Spleen (tissue), 13 donors: ENCODE results near the gene RGN. TPM values are rescaled to one million over a fixed set of nuclear protein-coding genes. Genes with fewer than 3 reads are reported as not detected.

Experiments
- DNase-seq: peaks from one replicate; pipeline ENCODE4 v3.0.0-alpha.2; 2020
- H3K27ac ChIP-seq, 8 donors: fragments of 200-600 bp; sonication (generic) in 7 of 8; 1 replicate in 4 of 8; 2 replicates in 4 of 8; pipeline versions ENCODE4 v1.5.0 to v1.8.0; 2016 to 2021; ENCODE audit warnings: inconsistent platforms in 4 of 8, mild to moderate bottlenecking in 4 of 8, moderate library complexity in 1 of 8
- H3K27me3 ChIP-seq, 7 donors: fragments of 200-600 bp; sonication (generic) in 6 of 7; replicated peaks in 1 of 7; 1 replicate in 4 of 7; 2 replicates in 3 of 7; pipeline versions ENCODE4 v1.5.0 to v1.8.0; 2016 to 2021; ENCODE audit warnings: inconsistent platforms in 3 of 7, mild to moderate bottlenecking in 1 of 7
- H3K36me3 ChIP-seq, 6 donors: fragments of 200-600 bp; sonication (generic) in 5 of 6; 1 replicate in 4 of 6; 2 replicates in 2 of 6; pipeline versions ENCODE4 v1.5.0 to v1.8.0; 2016 to 2021; ENCODE audit warnings: inconsistent platforms in 2 of 6
- H3K4me1 ChIP-seq, 6 donors: fragments of 200-600 bp; sonication (generic) in 5 of 6; 1 replicate in 3 of 6; 2 replicates in 3 of 6; pipeline versions ENCODE4 v1.5.0 to v1.8.0; 2016 to 2021; ENCODE audit warnings: inconsistent platforms in 3 of 6
- H3K4me3 ChIP-seq, 8 donors: fragments of 200-600 bp; sonication (generic) in 7 of 8; 1 replicate in 4 of 8; 2 replicates in 4 of 8; pipeline versions ENCODE4 v1.5.0 to v1.8.0; 2016 to 2021; ENCODE audit warnings: inconsistent platforms in 4 of 8, mild to moderate bottlenecking in 4 of 8, moderate library complexity in 2 of 8
- H3K9me3 ChIP-seq, 8 donors: fragments of 200-600 bp; sonication (generic) in 7 of 8; 1 replicate in 4 of 8; 2 replicates in 4 of 8; pipeline versions ENCODE4 v1.5.0 to v1.8.0; 2016 to 2021; ENCODE audit warnings: inconsistent platforms in 4 of 8
- POLR2A ChIP-seq, 3 donors: fragments of 450-650 bp; IDR thresholded peaks; one replicate each; pipeline ENCODE4 v1.5.1; 2017; ENCODE audit warnings: antibody characterized with exemption in 3 of 3, mild to moderate bottlenecking in 1 of 3
- POLR2AphosphoS5 ChIP-seq, 3 donors: sonication (generic); formaldehyde crosslinking; IDR thresholded peaks; one replicate each; pipeline ENCODE4 v1.5.1; 2017; ENCODE audit warnings: antibody characterized with exemption in 3 of 3
- WGBS, 5 donors: extraction: QIAGEN DNeasy Blood & Tissue Kit in 3 of 5; methylation state at CpG; one replicate each; pipeline versions ENCODE4 v1.1.5 to v1.1.7; 2013 to 2018; 5-methylcytosine and 5-hydroxymethylcytosine counted together
- intact Hi-C: fragments of 100-400 bp; cut with DNase I; formaldehyde crosslinking; loops from one replicate; pipeline ENCODE4 v1.15.0; 2023; ENCODE audit warnings: low total_unique reads
- long read RNA-seq, 2 donors: transcript quantifications; one replicate each; lab custom pipeline, GENCODE V29; 2026
- polyA plus RNA-seq, 3 donors: library from polyadenylated mRNA; stranded (reverse); fragments of 200-250 nt; gene quantifications; one replicate each; pipeline ENCODE4 v1.2.1, GENCODE V29; 2013
- total RNA-seq, 7 donors: library from RNA; depleted of rRNA in 3 of 7; stranded (reverse); fragments of >200 nt in 3 of 7; fragmentation: NEBNext Ultra II Directional in 4 of 7; extraction: Animal tissue kit (Norgen Biotek cat#: 25700) in 4 of 7; gene quantifications; one replicate each; pipeline versions ENCODE4 v1.1.0 to v1.2.1, GENCODE V29; 2016 to 2021
- TF ChIP-seq, protein P1 (sequence below), 11 experiments: fragments of 200-600 bp in 7 of 11; fragments of 450-650 bp in 4 of 11; sonication (generic) in 4 of 11; IDR thresholded peaks in 8 of 11; conservative IDR thresholded peaks in 3 of 11; 1 replicate in 7 of 11; 2 replicates in 4 of 11; pipeline versions ENCODE4 v1.4.0 to v1.8.0; 2016 to 2021; ENCODE audit warnings: antibody characterized with exemption in 11 of 11, inconsistent platforms in 4 of 11, mild to moderate bottlenecking in 1 of 11
- donor health status: healthy with polysubstance abuse.
- donor health status: DM: no; HTN: no; CAD: no; lungs with moderate emphysema.
- donor health status: DM: no; HTN: no; CAD: no.
- donor health status: Bipolar disorder and iron deficiency.
- donor health status: healthy.
- donor health status: DM: no; HTN: no; CAD: no.
- donor health status: DM: yes; HTN: yes; CAD: no.

RGN gene
- total RNA-seq = 1 to 10 TPM; 2.2 to 6.6 (median 5.8) TPM
- polyA plus RNA-seq = 1 to 10 TPM; 1.3 to 5.8 (median 2.8) TPM
- long read RNA-seq, donor 1 = 0 reads
- long read RNA-seq, donor 2 = 0 reads

DNA sequence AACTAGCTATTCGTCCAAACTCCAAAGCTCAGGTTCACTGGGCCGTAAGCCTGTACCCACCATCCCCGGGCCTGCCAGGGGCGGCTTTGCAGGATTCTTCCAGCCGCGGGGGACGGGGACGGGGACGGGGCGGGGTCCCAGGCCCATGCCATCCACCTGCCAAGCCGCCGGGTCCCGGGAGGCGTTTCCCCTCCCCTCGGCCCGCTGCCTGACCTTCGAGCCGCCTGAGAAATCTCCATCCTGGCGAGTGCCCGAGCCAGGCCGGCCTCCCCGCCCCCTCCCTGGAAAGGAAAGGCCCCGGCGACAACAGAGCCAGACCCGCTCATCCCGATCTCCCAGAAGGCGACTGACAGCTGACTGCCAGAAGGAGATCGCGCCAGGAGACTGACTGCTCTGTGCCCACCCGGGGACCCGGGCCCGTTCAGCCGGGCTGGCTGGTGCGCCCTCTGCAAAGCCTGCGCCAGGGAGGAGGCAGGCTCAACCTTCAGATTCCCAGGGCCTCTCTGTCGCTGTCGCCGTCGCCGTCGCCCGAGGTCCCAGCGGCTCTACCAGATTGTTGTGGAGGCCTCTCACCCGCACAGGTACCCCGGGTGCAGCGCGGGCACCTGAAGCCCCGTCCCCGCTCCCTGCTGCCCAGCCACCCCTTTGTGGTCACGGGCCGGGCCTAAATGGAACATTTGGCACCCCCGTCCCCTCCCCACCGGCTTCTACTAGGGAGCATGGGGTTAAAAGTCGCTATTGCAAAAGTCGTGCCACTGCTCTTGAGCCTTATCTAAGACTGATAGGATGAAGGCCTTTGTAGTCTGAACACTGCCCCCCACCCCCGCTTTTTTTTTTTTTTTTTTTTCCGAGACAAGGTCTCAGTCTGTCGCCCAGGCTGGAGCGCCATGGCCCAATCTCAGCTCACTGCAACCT, at the start of gene RGN:
Gene RGN (plus strand): TSS at position 315 of the 915 bp plus-strand sequence. CDS start 2,702 bp downstream, outside the sequence.
- no peaks in the 10 kb centered on the region for H3K9me3 ChIP-seq
- intact Hi-C loops = no loop called here
- no peak within 1 kb of the TSS for H3K27ac ChIP-seq
- TF ChIP-seq, protein P1, sequence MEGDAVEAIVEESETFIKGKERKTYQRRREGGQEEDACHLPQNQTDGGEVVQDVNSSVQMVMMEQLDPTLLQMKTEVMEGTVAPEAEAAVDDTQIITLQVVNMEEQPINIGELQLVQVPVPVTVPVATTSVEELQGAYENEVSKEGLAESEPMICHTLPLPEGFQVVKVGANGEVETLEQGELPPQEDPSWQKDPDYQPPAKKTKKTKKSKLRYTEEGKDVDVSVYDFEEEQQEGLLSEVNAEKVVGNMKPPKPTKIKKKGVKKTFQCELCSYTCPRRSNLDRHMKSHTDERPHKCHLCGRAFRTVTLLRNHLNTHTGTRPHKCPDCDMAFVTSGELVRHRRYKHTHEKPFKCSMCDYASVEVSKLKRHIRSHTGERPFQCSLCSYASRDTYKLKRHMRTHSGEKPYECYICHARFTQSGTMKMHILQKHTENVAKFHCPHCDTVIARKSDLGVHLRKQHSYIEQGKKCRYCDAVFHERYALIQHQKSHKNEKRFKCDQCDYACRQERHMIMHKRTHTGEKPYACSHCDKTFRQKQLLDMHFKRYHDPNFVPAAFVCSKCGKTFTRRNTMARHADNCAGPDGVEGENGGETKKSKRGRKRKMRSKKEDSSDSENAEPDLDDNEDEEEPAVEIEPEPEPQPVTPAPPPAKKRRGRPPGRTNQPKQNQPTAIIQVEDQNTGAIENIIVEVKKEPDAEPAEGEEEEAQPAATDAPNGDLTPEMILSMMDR (IDR thresholded peaks at IDR 0.05 in 8 of 11, conservative IDR thresholded peaks at IDR 0.05 in 3 of 11) = no peak
- peak in 2 of 3 donors; percentile 8 to 12 for TF ChIP-seq POLR2AphosphoS5 (IDR thresholded peaks at IDR 0.05)
- 51 to 83% (median 56%) methylated on average over 23 to 59 of the region's 59 CpGs for WGBS, 5 donors
- DNase-seq = no peak
- H3K4me1 ChIP-seq = no peaks in the 10 kb centered on the region
- no peaks in the 10 kb centered on the region for H3K36me3 ChIP-seq
- H3K4me3 ChIP-seq = peak within 1 kb of the TSS in 6 of 8 donors; percentile 10 to 60 (median 19)
- H3K27me3 ChIP-seq = no peaks in the 10 kb centered on the region

DNA sequence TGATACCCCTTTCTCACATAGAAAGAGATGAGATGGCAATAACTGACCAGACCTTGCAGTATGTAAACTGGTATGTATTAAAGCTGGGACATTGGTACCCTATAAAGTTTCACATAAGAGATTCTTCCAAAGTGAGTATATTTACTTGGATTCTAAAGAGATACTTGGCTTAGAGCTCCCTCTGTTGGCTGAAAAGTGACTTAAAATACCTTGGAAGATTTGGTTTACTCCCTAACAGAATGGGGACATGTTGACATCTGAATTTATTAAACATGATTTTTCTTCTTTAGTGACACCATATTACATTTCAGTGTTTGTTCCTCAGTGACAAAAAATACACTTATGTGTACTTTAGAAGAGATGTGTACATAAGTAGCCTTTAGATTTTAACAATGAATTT, 47.9 kb upstream of the RGN start:
- Histone ChIP-seq H3K36me3 (peaks cover 0 to 11% (median 0%) of the 10 kb centered on the region in 6 donors), H3K4me1 (no peaks in the 10 kb centered on the region), H3K4me3 (no peak overlapping the region), H3K27me3 (no peaks in the 10 kb centered on the region), H3K27ac (no peak overlapping the region), H3K9me3 (no peaks in the 10 kb centered on the region)
- intact Hi-C loops = no loop called here
- DNase-seq = no peak
- TF ChIP-seq, protein P1 (IDR thresholded peaks at IDR 0.05 in 8 of 11, conservative IDR thresholded peaks at IDR 0.05 in 3 of 11) = peak in 10 of 11 experiments; percentile 30 to 60 (median 54)
- no peak for TF ChIP-seq POLR2AphosphoS5 (IDR thresholded peaks at IDR 0.05)

DNA sequence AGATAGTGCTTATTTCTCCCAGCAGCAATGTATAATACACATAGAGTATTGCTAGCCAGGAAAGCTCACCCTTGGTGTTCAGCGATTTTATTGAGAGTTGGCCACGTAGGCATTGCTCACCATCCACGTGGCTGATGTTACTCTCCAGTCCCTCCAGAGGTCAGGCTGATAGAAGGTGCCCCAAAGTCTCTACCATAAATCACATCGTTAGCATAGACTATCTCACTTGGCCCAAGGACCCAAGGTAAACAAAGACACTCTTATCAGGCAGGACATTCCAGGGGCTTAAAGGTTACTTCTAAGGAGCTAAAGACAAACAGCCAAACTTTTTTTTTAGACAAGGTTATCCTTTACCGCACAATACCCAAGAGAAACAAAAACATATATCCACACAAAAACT, 30.3 kb upstream of the RGN start:
- TF ChIP-seq, protein P1 (IDR thresholded peaks at IDR 0.05 in 8 of 11, conservative IDR thresholded peaks at IDR 0.05 in 3 of 11) = no peak
- TF ChIP-seq POLR2A (IDR thresholded peaks at IDR 0.05) (no peak), POLR2AphosphoS5 (IDR thresholded peaks at IDR 0.05) (no peak)
- no peak overlapping the region for H3K27ac ChIP-seq
- intact Hi-C loops = no loop called here
- H3K36me3 ChIP-seq = peaks cover 0 to 6% (median 0%) of the 10 kb centered on the region in 6 donors
- peaks cover 0 to 22% (median 0%) of the 10 kb centered on the region in 8 donors for H3K9me3 ChIP-seq
- H3K4me1 ChIP-seq = no peaks in the 10 kb centered on the region
- no peak for DNase-seq
- 59 to 79% (median 78%) methylated on average over 2 to 5 of the region's 5 CpGs for WGBS, 5 donors
- no peak overlapping the region for H3K4me3 ChIP-seq
- H3K27me3 ChIP-seq = peaks cover 0 to 8% (median 0%) of the 10 kb centered on the region in 7 donors
